A673 (cell line): ENCODE measurements around the gene NLRP5.

Experiments used
- EZH2 ChIP-seq: fragments of 200-600 bp; sonication (generic); IDR thresholded peaks from 2 replicates; pipeline ENCODE4 v1.6.1; 2017; ENCODE audit warnings: borderline replicate concordance, low read depth, mild to moderate bottlenecking, mixed read lengths, antibody characterized with exemption, low read length; ENCODE audit not compliant: poor library complexity, severe bottlenecking
- TF ChIP-seq, protein P1 (sequence below): fragments of 300-800, 200-600 bp; sonication (generic); conservative IDR thresholded peaks from 2 replicates; pipeline ENCODE4 v1.5.1; 2017; ENCODE audit warnings: low read depth, mild to moderate bottlenecking, antibody characterized with exemption, low read length, moderate library complexity, mixed read lengths

DNA sequence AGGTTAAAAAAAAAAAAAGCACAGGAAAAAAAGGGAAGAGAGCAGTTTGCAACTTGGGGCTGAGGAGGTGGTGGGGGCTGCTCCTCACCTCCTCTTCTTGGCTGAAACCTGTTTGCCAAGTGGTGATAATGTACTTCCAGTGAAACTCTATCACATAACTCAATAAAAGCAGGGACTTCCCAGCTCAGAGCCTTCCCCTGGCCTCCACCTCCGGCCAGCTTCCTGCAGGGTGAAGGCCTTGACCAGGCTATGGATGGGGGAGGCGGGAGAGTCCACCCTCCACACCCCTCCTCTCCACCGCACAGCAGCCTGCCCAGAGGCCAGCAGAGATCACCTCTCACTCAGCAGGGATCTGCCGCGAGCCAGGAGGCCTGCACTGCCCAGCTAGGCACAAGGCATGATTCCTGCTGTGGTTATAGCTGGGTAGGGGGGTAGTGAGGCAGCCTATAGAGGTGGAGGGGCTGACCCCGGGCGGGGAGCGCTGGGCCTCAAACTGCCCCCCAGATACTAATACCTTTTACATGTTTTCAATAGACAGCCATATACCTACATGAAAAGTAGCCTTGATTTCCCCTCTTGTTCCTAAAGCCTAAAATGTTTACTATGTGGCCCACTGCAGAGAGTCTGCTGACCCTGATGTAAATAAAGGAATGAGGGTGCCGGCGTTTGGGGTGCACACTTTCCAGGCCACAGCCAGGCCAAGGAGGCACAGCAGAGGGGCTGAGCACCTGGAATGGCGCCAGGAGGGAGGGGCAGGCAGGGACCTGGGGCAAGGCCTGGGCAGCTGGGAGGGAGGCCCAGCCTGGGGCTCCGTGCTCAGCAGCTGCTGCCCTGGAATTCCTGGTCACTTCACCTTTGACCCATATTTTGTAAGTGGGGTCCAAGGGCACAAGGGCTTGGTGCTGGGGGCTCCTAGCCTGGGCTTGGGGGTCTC, 124.2 kb downstream of the NLRP5 start:
- TF ChIP-seq, protein P1, sequence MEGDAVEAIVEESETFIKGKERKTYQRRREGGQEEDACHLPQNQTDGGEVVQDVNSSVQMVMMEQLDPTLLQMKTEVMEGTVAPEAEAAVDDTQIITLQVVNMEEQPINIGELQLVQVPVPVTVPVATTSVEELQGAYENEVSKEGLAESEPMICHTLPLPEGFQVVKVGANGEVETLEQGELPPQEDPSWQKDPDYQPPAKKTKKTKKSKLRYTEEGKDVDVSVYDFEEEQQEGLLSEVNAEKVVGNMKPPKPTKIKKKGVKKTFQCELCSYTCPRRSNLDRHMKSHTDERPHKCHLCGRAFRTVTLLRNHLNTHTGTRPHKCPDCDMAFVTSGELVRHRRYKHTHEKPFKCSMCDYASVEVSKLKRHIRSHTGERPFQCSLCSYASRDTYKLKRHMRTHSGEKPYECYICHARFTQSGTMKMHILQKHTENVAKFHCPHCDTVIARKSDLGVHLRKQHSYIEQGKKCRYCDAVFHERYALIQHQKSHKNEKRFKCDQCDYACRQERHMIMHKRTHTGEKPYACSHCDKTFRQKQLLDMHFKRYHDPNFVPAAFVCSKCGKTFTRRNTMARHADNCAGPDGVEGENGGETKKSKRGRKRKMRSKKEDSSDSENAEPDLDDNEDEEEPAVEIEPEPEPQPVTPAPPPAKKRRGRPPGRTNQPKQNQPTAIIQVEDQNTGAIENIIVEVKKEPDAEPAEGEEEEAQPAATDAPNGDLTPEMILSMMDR: no peak
- TF ChIP-seq EZH2: no peak
